ENCODE results near the gene APOA4. TPM values are rescaled to one million over a fixed set of nuclear protein-coding genes. Genes with fewer than 3 reads are reported as not detected.
A peak's percentile ranks its signal among the peaks of the same experiment; 100 is the strongest.

The APOA4 gene
- total and polyA plus RNA-seq, 2 of the 13 experiments (the other 11 are each of a cell fraction or from before 2014, with no cell fraction given), result 3.8 to 7.2 TPM

- TF ChIP-seq ZNF362 (CRISPR knock-in tag; IDR thresholded peaks at IDR 0.05; ENCODE audit: borderline replicate concordance) (no peak; the same call in 1 of the 2 replicates), POLR2A (IDR thresholded peaks at IDR 0.05; ENCODE audit: insufficient read depth in 1 of 2, low read depth in 2 of 2, low read length in 2 of 2) (peak; percentile 86 to 90), SP4 (CRISPR knock-in tag; IDR thresholded peaks at IDR 0.05) (no peak; the same call in 1 of the 2 replicates), ATAD3A (CRISPR knock-in tag; IDR thresholded peaks at IDR 0.05) (no peak), FOXM1 (CRISPR knock-in tag; IDR thresholded peaks at IDR 0.05) (no peak), SAP130 (CRISPR knock-in tag; IDR thresholded peaks at IDR 0.05; ENCODE audit: low read depth) (0 out of 2 replicates have a peak, but pooled peaks have one; percentile 51), CCAR2 (optimal IDR thresholded peaks at IDR 0.05; ENCODE audit: low read depth, low read length) (no peak), RBM39 (IDR thresholded peaks at IDR 0.05; ENCODE audit: low read depth, low read length, poor library complexity, severe bottlenecking) (no peak), ARNT (IDR thresholded peaks at IDR 0.05) (no peak), KLF16 (CRISPR knock-in tag; IDR thresholded peaks at IDR 0.05) (0 out of 4 replicates have a peak, but pooled peaks of 1 of the 2 experiments have one; percentile 37), MYC (CRISPR knock-in tag; IDR thresholded peaks at IDR 0.05; ENCODE audit: borderline replicate concordance) (peak; percentile 76; the same call in 1 of the 2 replicates), ZNF329 (CRISPR knock-in tag; IDR thresholded peaks at IDR 0.05; ENCODE audit: low read depth) (no peak), HIC2 (CRISPR knock-in tag; IDR thresholded peaks at IDR 0.05; ENCODE audit: low read depth) (peak; percentile 95), ZNF644 (CRISPR knock-in tag; IDR thresholded peaks at IDR 0.05; ENCODE audit: low read depth) (0 out of 2 replicates have a peak, but pooled peaks have one; percentile 13), NRL (CRISPR knock-in tag; IDR thresholded peaks at IDR 0.05; ENCODE audit: borderline replicate concordance) (no peak), ZMYM3 (CRISPR knock-in tag; IDR thresholded peaks at IDR 0.05) (peak; percentile 69)
- TF ChIP-seq, protein P1, sequence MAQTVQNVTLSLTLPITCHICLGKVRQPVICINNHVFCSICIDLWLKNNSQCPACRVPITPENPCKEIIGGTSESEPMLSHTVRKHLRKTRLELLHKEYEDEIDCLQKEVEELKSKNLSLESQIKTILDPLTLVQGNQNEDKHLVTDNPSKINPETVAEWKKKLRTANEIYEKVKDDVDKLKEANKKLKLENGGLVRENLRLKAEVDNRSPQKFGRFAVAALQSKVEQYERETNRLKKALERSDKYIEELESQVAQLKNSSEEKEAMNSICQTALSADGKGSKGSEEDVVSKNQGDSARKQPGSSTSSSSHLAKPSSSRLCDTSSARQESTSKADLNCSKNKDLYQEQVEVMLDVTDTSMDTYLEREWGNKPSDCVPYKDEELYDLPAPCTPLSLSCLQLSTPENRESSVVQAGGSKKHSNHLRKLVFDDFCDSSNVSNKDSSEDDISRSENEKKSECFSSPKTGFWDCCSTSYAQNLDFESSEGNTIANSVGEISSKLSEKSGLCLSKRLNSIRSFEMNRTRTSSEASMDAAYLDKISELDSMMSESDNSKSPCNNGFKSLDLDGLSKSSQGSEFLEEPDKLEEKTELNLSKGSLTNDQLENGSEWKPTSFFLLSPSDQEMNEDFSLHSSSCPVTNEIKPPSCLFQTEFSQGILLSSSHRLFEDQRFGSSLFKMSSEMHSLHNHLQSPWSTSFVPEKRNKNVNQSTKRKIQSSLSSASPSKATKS (CRISPR knock-in tag; IDR thresholded peaks at IDR 0.05), result no peak
- TF ChIP-seq, protein P2, sequence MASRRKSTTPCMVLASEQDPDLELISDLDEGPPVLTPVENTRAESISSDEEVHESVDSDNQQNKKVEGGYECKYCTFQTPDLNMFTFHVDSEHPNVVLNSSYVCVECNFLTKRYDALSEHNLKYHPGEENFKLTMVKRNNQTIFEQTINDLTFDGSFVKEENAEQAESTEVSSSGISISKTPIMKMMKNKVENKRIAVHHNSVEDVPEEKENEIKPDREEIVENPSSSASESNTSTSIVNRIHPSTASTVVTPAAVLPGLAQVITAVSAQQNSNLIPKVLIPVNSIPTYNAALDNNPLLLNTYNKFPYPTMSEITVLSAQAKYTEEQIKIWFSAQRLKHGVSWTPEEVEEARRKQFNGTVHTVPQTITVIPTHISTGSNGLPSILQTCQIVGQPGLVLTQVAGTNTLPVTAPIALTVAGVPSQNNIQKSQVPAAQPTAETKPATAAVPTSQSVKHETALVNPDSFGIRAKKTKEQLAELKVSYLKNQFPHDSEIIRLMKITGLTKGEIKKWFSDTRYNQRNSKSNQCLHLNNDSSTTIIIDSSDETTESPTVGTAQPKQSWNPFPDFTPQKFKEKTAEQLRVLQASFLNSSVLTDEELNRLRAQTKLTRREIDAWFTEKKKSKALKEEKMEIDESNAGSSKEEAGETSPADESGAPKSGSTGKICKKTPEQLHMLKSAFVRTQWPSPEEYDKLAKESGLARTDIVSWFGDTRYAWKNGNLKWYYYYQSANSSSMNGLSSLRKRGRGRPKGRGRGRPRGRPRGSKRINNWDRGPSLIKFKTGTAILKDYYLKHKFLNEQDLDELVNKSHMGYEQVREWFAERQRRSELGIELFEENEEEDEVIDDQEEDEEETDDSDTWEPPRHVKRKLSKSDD (CRISPR knock-in tag; IDR thresholded peaks at IDR 0.05; ENCODE audit: low read depth), result peak; percentile 66; the same call in 1 of the 2 replicates
- TF ChIP-seq, protein P3, sequence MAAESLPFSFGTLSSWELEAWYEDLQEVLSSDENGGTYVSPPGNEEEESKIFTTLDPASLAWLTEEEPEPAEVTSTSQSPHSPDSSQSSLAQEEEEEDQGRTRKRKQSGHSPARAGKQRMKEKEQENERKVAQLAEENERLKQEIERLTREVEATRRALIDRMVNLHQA (CRISPR knock-in tag; IDR thresholded peaks at IDR 0.05), result no peak
These were observed 30.8 kb downstream of the APOA4 start (continued) for GRCh38 chr11:116792144-116792868.

Data from HepG2 (cell line).